DMS114 treated with DMSO at 0.1 percent for 48 hours (cell line): ENCODE data around the gene GOLGA8B.
A peak's percentile ranks its signal among the peaks of the same experiment; 100 is the strongest.
"Not testable (repeated sequence)": the region's sequence is repeated elsewhere in the genome, so short reads cannot be mapped to it uniquely, and the experiment has no call there.

ENCODE experiments used
- DNase-seq: peaks from one replicate; lab custom pipeline; 2025; ENCODE audit not compliant: unreplicated experiment; lab: John Stamatoyannopoulos, UW

The GOLGA8B gene, protein sequence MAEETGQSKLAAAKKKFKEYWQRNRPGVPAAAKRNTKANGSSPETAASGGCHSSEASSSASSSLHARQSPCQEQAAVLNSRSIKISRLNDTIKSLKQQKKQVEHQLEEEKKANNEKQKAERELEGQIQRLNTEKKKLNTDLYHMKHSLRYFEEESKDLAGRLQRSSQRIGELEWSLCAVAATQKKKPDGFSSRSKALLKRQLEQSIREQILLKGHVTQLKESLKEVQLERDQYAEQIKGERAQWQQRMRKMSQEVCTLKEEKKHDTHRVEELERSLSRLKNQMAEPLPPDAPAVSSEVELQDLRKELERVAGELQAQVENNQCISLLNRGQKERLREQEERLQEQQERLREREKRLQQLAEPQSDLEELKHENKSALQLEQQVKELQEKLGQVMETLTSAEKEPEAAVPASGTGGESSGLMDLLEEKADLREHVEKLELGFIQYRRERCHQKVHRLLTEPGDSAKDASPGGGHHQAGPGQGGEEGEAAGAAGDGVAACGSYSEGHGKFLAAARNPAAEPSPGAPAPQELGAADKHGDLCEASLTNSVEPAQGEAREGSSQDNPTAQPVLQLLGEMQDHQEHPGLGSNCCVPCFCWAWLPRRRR

DNA sequence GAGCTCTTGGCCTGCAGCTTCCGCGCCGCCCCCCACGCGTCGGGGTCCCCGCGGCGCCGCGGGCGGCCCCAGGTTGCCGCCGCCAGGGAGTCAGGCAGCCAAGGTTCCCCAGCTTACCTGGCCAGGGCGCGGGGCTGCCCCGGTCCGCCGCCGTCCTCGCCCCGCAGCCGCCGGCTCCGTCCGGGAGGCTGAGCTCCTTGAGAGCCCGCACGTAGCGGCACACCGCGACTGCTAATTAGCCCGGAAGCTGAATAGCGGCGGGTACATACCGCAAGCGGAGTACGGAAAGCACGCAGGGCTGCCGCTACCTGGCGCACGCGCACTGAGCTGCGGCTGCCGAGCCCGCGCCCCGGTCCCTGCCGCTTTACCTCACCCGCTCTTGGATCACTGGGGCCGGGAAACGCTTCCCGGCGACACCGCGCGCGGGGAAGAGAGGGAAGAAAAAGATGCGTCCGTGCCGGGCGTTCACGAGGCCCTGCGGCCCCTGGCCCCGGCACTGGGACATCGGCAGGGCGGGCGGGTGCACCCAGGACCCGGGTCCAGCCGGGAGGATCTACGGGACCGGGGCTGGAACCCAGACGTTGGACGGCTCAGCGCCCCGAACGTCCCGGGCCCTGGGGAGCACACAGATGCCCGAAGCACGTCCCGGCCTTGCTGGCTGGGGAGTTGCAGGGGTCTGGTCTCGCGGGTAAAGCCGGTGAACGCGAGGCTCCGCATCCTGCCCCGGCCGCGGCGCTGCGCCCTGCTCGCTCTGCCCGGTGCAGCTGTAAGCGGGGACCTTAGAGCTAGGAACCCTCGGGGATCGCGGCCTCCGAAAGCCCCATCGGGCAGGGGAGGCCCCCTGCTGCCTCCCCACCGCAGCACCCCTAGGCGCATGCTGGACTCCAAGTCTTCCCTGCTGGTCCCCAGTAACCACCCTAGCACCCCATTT is at the start of gene GOLGA8B:
Gene GOLGA8B, minus strand, starts transcription at position 253 of the 931 bp plus-strand sequence. CDS start 47,739 bp downstream, outside the sequence.
- peak; percentile 28 for DNase-seq

DNA sequence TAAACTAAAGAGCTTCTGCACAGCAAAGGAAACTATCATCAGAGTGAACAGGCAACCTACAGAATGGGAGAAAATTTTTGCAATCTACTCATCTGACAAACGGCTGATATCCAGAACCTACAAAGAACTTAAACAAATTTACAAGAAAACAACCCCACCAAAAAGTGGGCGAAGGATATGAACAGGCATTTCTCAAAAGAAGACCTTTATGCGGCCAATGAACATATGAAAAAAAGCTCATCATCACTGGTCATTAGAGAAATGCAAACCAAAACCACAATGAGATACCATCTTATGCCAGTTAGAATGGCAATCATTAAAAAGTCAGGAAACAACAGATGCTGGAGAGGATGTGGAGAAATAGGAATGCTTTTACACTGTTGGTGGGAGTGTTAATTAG is 49.7 kb upstream of the GOLGA8B start:
- not testable (repeated sequence) for DNase-seq

DNA sequence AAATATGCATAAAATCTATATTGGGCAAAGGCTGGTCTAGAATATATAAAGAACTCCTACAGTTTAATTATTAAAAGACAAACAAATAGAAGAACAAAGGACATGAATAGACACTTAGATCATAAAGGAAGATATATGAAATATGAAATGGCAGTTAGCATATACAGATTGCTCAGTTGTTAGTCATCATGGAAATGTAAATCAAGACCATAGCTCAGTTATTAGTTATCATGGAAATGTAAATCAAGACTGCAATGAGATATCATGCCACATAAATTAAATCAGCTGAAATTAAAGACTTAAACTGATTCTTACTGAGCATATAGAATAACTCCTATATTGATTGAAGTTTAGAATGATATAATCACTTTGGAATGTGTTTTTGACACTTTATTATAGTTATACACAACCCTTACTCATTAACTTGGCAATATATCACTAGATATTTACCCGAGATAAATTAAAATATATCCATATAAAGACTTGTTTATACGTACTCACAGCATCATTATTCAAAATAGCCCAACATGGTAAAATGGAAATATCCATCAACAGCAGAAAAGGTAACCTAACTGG is 45.2 kb upstream of the GOLGA8B start:
- DNase-seq: no peak

DNA sequence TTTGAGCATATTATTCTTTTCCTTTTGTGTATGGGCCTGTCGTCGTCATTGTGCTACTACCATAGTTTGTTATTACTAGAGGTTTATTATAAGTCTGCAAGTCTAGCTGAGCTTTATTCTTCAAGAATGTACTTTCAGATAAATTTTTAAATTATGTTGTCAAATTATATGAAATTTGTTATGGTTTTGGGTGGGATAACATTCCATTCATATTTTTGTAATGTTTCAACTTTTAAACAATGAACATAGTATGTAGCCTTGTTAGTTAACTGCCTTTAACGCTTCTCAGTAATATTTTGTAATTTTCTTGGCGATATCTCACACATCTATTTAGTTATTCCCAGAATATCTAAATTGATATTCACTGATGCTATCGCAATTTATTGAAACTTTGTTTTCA is 41.6 kb upstream of the GOLGA8B start:
- DNase-seq: no peak

DNA sequence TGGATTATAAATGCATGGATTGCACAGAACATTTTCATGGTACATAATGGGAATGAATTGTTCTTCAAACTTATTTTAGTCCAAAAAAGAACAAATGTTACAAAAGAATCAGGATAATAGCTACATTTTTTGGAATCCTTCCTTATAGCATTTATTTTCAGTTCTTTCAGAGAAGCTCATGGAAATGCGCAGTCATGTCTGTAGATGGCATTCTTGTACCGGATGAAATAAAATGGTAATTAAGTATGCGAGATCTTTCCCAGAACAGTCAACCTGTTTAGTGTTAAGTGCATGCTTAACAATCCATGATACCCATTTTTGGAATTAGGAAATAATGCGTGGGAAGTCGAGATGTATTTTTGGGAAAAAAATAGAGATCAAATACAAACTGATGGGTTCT is 38.2 kb upstream of the GOLGA8B start:
- peak; percentile 34 for DNase-seq

DNA sequence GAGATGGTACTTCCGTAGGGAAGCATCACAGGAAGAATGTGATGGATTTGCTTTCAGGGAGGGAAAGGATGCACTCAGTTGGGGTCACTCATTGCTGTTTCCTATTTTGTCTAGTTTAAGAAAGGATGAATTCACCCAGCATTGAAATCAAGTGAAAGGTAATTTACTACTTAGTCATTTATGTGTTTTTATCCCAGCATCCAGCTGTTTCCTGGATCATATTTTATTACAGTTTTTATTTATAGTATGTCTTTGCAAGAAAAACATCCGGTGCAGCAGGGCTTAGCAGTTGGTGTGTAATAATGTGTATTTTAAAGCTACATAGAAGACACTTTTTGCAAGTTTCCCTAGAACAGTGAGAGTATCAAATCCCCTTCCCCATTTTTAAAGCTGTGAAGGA is 37.4 kb upstream of the GOLGA8B start:
- no peak for DNase-seq

DNA sequence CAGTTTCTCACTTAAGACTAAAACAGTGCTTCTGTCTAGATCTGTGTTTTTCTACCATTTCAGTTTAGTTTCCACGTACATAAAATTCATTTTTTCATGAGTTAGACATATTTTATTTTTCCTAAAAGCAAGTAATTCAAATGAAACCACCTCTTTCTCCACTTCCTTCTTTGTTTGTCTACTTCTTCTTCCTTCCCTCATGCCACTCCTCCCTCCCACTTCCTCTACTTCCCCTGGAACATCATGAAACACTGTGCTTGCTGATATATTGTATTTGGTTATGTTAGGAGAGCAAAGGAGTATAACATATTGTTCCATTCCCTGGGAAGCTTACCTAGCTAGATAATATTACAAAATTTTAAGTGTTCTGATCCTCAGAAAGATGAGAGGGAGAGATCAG is 36.7 kb upstream of the GOLGA8B start:
- DNase-seq: no peak

DNA sequence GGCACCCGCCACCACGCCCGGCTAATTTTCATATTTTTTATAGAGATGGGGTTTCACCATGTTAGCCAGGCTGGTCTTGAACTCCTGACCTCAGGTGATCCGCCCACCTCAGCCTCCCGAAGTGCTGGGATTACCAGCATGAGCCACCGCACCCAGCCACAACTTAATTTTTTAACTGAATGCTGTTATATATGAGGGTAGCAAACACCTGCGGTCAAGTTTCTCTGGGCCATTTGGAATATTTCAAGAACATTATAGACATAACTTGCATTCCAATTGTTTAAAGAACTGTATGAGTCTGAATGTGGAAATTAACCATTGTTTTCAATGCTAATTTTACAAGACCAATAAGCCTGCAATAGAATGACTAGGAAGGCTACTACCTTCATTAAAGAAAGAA is 35.7 kb upstream of the GOLGA8B start:
- DNase-seq: no peak

DNA sequence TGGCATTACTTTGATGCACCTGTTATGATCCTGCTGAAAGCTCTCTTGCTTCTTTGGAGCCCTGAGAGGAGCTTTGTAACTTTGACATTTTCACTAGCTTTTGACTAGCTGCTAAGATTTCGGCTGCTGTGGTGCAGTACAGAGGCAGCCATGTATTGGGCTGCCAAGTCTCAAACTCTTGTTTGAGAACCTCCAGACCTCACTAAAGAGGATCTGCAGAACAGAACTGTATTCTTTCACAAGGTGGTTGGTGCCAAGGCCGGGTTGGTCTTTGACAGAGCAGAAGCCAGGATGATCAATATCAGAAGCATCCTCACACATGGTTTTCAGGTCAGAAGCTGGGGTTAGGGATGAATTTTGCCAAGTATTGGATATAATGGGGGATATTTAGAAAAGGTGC is 34.6 kb upstream of the GOLGA8B start:
- no peak for DNase-seq

DNA sequence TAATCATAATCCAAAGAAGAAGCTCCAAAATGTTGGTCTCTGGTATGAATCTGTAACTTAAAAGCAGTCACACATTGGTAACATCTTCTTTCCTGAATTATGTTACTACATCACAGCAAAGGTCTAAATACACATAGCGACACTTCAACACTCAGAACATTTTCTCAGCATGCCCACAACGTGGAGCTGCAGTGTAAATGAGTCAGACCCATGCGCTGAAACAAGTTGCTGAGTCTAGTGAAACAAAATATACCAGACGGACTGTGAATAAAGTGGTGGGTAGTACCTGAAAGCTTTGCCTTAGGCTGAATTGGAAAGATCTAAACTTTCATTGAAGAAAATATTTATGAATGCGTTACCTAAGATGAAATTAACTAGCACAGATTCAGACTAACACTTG is 33.2 kb upstream of the GOLGA8B start:
- DNase-seq: peak; percentile 7

DNA sequence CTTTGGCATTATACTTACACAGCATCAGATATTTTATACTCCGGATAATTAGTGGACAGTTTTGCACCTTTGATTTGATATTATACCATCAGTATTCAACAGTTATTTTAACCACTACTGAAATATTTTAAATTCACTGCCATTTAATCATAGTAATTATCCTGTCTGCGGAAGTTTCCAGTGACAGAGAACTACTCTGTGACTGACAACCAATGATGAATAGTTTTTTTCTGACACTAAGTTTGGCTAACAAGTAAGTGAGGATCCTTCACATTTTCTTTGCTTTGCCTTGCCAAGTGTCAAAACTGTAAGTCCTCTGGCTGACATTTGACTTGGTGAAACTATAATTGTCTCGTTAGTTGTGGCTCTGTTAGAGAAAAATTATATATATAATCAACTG is 30.5 kb upstream of the GOLGA8B start:
- DNase-seq: no peak

DNA sequence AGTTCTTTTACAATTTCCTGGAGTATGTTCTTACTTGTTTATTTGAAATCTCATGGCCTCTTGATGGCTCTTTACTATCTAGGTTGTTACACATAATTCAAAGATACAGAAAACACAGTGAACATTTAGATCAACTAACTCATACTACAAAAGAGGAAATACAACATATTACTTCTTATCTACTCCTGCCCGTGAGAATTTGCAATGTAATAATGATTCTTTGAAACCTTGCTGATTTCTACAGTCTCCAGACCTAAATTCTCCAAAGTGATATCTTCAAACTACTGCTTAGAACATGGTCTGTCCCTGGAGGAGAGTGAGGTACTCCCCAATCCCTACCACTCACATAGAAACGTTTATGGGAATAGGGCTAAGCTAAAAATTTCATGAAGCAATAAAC is 29.9 kb upstream of the GOLGA8B start:
- no peak for DNase-seq

DNA sequence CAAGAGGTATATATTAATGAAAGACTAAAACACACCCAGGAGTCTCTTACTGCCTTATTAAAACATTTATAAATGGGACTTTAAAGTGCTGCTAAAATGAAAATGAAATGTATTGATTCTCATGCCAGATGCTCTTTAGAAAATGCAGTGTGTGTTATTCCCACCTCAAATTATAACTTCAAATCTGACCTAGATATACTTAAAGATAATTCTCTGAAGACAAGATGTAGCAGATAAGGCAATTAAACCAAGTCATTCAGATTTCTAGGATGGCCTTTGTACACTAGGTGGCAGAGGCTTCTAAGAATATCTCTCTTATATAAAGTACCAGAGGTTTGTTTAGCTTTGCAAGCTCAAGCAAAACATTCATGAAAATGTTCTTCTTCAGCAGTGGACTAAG is 26.9 kb upstream of the GOLGA8B start:
- DNase-seq: no peak

DNA sequence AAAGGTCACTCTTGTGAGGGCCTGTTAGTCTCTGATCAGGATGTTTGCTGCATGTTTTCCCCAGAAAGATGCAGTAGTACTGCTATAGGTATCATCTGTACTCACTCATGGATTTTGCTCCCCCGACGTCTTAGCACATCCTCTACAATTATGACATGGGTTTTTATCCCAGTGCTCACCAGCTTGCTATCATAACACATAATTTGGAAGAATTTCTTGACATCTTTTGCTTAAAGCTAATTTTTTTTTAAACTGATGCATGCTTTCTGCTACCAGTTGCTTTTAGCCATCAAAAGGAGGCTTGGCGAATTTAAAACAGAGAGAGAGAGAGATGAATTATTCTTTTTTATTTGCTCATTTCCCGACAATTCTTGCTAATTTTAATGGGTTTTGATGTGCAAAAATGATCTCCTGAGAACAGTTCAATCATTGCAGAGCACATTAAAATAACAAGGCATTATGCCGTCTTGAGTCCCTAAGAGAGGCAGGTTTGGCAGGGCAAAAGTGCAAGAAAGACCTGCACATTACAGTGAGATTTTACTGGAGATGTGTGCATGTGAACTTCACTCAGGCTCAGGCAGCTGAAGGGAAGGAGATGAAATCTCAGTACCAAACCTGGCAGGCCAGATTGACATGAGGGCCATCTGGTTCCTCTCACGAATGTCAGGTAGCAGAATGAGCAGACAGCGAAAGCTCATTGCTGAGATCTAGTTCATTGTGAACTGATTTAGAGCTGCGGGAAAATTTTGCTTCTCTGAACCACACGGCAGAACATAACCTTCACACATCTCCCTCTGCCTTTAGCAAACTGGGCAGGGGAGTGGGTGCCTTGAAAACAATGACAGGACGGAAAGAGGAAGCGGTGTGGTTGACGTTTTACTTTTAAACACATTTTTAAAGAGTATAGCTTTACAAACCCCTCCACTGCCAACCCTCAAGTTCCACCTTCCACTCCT is 25.9 kb upstream of the GOLGA8B start:
- no peak for DNase-seq

DNA sequence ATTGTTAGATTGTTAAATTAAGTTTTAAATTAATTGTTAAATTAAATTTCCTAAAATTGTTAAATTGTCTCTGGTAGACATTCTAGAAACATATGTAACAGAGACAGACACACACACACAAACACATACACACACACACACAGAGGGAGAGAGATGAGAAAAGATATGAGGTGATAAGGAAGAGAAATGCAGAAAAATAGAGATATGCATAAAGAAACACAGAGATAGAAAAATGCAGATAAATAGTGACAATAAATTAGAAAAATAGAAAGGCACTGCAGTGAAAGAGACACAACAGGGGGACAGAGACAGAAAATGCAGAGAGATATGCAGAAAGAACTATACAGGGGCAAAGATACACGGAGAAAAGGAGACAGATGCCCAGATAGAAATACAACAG is 25.1 kb upstream of the GOLGA8B start:
- no peak for DNase-seq

DNA sequence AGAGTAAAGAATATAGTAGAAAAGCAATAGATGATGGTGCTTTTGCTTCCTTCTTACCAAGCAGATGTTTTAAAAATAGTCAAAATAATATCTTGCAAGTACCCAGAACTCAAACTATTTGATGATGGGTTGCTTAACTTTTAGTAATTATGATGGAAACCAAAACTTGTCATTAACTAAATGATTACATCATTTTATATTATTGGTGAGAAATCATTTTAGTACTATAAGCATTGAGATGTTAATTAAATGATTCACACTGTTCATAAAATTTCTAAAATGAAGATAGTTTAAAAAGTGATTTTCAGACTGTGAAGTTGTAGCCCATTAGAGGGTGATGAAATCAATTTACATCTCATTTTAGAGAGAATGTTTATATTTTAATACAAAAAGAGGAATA is 24.4 kb upstream of the GOLGA8B start:
- DNase-seq: no peak

DNA sequence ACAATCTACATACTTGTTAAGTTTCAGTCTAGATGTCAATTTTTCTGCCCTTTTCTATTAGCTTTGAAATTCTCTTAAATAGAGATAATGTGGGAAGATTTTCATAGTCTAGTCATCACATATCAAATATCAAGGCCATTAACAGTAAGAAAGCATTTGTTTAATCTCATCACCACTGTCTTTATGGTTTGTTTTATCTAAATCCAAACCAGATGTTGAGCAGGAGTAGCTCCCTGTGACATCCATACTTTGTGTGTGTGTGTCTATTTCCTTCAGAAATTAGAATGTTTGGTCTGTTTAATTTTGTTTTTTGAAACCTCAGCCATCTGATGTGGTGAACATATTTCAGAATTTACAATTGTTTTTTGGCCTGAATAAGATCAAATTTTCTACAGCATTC is 23.1 kb upstream of the GOLGA8B start:
- DNase-seq: no peak

DNA sequence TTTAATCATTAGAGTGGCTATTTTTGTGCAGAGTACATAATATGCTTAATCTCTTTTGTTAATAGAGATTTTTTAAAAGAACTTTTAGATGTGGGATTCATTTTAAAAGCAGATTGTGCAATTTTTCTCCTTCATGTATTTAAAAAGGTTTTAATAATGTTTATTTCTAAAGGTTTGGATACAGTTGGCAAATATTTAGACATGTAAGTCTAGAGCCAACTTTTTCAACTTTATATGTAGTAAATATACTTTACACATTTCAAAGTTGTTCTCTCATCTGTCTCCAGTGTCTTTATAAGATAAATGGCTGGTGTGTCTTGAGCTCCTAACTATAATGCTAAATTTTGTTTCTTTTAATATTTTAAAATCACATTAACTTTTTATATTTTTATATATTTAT is 22.7 kb upstream of the GOLGA8B start:
- DNase-seq: no peak

DNA sequence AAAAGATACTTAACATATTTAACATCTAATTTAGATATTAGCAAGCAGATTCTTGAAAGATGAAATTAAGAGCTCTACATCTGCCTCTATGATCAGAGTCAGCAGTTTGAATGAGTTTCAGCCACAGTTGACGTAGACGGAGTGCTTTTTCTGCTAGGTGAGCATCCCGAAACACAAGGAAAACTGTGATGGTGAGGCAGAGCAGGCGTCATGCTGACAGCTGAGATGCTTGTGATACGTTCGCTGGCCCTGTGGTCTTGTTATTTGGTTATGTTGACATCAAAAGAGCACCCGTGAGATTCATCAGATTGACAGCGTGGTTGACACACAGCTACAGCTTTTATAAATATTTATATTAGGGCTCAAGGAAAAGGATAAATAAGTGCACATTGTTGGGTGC is 19.6 kb upstream of the GOLGA8B start:
- no peak for DNase-seq

DNA sequence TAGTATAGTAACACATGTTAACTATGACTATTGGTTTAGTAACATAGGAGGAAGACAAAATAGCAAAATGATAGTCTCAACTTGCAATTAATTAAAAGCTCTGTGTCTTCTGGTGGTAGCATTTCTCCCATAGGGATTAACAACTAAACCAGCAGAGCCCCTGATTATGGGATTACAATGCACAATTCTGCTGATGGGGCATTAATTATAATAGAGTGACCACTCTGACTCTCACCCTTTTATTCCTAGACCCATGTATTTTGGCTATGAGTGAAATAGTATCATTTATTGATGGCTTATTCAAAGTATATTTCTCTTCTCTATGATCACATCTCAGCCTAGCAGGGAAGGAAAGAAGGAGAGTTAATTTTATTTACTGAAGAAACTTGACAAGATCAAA is 17.5 kb upstream of the GOLGA8B start:
- DNase-seq: no peak
